HG02852 (cell line): ENCODE data around the gene FLG2.

ENCODE experiments used
- ATAC-seq: cut with Tn5 transposase; IDR thresholded peaks from one replicate; pipeline ENCODE4 v1.9.1; 2021; ENCODE audit warnings: mild to moderate bottlenecking, moderate library complexity; ENCODE audit not compliant: unreplicated experiment

Gene FLG2

DNA sequence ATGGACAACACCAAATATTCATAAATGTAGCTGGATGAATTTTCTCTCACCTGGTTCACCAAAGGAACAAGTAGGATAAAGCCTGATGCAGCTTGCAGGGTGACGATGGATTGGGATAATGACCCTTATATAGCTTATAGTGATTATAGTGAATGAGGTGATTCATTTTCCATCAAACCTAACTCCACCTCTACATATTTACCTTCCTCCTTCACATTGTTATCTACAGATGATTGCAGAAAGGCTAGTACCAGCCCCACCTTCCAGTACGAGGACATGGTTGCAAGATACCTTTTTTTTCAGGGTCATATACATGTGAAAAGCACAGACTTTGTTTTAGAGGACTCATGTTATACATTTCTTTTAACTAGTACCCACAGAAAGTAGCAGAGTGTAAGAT lies at the start of gene FLG2:
FLG2 (minus strand) TSS at position 101 of the 400 bp plus-strand sequence. CDS start 1,122 bp downstream, outside the sequence.
- ATAC-seq: no peak

DNA sequence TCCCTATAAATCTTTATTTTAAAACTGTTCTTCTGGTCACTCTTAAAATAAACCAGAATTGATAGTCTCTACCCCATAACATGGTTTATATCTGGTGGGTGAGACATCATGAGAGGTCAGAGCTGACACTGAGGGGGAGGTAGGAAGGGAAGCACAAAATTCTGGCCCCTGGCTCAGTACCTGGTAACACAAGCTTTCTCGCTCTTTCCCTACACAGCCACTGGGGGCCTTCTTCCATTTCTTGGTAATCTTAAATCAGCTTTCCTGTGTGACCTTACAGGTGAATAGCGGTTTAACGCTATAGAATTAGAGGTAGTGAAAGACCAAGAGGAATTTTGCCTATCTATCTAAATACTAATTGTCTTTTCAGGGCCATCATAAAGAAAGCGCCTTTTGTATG lies 48.9 kb upstream of the FLG2 start:
- no peak for ATAC-seq

DNA sequence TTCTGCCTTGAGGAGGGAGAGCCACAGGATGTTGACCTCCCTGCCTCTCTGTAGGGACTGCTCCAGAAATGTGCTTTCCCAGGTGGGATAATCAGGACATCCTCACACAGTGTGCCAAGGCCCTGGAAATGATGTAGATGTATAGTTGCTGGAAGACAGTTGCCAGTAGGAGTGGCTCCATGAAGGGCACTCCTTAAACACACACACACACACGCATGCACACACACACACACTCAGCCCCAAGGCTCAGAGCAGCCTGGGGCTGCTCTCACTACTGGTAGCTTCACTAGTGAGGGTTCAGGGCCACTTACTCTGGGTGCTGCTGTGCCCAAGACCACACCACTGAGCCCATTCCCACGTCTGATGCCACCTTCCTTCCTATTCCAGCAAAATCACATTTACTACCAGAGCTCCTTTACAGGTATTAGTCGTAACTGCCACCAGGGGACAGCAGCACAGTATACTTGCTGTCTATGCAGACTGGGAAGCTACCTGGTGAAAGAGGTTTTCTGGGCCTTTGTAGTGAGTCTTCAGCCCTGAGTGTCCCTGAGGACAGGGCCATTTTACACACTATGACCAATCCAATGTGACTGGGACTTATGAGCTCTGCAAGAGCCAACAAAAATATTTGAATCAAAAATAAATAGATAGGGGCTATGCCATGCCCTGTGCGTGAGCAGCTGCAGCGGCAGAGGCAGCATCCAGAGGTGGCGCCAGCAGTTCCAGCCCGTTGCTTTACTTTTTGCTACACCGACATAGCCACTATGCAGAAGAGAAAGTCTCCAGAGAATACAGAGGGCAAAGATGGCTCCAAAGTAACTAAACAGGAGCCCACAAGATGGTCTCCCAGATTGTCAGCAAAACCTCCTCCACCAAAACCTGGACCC lies 39.2 kb upstream of the FLG2 start:
- ATAC-seq: no peak

DNA sequence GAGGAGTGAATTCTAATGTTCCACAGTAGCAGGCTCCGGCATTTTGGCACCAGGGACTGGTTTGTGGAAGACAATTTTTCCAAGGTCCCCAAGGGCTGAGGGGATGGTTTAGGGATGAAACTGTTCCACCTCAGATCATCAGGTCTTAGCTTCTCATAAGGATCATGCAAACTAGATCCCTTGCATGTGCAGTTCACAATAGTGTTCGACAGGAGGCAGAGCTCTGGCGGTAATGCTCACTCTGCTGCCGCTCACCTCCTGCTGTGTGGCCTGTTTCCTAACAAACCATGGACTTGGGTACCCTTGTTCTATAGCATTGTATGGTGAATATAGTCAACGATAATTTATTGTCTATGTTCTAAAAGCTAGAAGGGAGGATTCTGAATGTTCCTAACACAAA lies 37.7 kb upstream of the FLG2 start:
- no peak for ATAC-seq

DNA sequence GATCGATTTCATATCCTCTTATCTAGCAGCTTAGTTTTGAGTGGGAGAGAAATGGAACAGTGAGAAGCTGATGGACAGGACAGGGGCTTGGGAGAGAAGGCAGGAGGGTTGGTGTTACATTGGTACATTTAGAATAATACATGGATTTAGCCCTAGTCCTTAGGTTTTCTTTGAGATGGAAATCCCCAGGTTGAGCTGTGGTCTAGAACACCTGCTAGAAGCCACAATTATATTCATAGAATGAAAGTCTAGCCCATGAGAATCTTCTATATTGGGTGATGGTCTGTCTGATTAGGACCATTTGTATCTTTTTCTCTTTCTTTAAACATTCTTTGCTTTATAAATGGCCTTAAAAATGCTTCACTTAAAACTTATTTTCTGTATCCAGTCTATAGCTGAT lies 34.3 kb upstream of the FLG2 start:
- ATAC-seq: no peak

DNA sequence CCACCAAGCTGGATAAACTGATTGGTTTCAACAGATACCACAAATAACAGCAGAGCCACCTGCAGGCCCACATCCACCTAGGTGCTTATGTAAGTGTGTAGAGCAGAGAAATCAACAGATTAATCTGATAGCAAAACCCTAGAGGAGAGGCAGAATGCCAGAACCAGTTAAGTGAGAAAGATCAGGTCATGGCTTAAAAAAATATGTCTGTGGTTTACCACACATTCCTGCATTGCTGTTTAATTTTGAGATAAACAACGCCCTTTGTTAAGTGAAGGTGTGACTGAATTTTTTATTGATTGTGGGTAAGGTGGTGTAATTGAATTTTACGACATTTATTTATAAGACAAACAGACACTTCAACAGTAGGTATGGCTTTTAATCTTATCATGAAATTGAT lies 33.1 kb upstream of the FLG2 start:
- no peak for ATAC-seq

DNA sequence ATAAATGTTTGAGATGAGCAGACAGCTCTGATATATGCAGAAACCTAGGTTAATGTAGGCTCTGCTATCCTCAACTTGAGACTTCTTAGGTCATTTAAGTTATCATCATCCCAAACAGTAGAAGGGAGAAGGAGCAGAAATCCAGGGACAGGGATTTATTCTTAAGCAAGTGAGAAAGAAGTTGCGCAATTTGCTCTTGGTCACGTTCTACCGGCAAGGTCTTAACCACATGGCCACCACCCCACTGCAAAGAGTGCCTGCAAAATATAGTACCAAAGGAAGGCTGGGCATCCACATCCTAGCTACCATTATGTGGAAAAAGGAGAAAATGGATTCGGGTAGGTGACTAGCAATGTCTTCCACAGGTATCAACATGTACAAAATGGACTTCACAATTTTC lies 29.1 kb upstream of the FLG2 start:
- ATAC-seq: no peak

DNA sequence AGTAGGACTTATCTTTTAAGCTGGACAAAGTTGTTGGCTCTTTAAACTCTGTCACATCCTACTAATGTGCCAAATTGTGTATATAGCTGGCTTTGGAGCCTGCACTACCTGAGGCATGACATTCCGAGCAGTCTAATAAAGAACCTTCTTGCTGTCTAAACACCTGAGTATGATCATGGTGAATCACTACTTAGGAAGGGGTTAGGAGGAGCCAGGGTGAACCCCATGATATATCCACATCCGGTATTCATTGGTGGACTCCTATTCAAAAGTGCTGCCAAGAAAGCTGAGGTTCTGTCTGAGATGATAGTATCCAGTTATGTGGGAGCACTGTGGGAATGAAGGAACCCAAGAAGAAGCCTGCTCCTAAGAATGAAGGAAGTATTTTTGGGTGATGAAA lies 27.1 kb upstream of the FLG2 start:
- ATAC-seq: no peak

DNA sequence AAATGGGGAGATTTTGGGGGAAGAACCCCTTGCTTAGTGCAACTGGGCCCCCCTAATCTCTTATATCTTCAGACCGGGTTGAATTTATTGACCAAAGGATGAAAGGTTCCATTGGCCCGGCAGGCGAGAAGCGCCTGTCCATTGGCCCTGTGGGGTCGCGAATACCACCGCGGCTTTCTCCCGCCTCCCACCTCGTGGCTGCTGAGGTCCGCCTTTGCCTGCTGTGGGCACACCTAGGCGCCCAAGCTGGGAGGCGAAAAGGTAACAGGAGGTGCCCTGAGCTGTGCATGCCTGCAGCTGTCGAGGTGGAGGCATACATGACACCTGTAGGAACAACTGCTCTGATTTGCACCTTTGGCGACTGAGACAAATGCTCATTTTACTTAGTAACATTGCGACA lies 21.1 kb upstream of the FLG2 start:
- ATAC-seq: no peak

DNA sequence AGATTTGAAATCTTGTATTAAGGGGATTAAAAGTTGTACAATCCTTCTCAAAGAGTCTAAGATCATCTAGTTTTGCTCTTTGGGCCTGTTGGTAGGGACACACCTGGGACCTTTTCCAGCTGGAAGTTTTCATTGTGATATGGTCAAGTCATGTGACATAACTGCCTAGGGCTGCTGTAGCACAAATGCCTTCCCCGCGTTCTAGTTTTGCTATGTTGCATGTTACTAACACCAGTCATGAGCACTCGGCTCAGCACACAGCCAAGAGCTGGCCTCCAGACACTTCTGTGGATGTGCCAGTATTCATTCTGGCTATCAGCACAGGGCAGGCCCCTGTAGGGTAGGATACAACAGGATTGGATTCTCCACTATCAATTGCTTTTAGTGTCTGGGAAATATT lies 14.6 kb upstream of the FLG2 start:
- no peak for ATAC-seq

DNA sequence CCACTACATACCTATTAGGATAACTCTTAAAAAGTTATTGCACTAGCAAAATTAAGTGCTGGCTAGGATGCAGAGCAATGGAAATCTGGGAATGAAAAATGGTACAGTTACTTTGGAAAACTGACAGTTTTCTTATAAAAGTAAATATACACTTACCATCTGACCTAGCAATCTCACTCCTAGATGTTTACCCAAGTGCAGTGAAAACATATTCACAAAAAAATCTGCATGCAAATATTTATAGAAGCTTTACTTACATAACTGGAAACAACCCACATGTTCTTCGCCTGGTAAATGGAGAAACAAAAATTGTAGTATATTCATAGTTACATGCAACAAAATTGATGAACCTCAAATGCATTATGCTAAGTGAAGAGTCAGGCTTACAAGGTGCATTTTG lies 12.9 kb upstream of the FLG2 start:
- no peak for ATAC-seq

DNA sequence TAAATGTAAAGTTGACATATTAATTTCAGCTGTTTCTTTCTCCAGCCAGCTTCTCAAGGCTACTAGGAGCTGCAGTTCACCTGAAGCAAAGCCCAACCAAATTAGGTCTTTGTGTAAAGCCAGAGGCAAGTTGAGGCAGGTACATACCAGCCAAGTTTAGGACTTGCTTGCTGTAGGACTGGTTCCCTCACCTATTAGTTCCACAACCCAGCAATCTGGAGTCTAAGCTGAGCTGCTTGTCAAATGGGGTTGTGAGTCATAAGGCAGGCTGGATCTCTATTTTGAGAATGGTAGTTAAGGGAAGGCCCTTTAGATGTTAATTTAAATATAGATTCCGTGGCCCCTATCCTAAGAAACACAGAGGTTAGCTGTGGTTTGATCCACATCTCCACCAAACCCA lies 7.6 kb upstream of the FLG2 start:
- no peak for ATAC-seq

DNA sequence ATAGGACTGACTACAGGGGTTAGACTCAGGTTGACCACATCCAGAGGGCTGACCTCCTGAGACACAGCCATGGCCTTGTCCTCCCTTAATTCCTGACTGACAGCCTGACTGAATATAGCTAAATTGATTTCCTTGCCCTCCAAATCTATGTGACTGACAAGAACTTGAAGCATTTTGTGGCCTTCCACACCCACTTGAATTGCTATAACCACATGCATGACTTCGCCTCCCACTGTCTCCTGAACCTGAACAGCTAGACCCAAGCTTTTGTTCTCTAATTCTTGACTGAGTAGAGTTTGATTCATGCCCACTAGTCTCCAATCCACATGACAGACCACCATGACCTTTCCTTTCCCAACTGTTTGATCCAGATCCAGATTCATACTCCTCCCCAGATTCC lies 3.1 kb downstream of the FLG2 start:
- ATAC-seq: no peak

DNA sequence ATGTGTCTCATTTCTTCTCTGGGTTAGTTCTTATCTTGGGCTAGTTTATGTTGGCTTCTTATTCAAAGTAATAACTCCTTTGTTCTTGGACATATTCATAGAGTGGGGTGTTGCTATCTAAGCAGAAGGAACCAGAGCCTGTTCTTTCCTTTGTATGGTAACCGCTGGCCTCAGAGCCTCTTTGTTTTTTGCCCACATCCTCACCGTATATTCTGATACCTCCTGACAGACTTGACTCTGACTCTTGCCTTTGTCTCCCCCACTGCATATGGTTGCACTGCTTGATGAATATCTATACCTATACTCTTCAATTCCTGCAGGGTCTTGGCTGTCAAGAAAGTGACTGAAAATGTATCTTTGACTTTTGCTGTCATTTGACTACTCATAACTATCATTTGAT lies 10.2 kb downstream of the FLG2 start:
- ATAC-seq: no peak

DNA sequence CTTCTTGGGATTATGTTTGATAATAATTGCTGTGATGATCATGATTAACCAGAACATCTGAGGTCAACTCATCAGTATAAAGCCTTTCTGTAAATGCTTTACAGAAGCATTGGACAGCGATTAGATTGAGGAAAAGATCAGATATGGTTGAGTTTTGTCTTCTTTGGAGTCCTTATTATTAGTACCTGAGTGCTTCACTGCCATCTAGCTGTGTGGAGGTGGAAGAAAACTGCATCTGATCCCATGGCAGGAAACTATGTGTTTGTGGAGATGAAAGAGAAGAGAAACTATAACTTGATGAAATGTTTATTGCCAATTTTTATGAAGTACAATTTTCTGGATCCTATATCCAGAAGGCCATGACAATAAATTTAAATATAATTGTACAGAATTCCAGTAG lies 11.4 kb downstream of the FLG2 start:
- ATAC-seq: no peak

DNA sequence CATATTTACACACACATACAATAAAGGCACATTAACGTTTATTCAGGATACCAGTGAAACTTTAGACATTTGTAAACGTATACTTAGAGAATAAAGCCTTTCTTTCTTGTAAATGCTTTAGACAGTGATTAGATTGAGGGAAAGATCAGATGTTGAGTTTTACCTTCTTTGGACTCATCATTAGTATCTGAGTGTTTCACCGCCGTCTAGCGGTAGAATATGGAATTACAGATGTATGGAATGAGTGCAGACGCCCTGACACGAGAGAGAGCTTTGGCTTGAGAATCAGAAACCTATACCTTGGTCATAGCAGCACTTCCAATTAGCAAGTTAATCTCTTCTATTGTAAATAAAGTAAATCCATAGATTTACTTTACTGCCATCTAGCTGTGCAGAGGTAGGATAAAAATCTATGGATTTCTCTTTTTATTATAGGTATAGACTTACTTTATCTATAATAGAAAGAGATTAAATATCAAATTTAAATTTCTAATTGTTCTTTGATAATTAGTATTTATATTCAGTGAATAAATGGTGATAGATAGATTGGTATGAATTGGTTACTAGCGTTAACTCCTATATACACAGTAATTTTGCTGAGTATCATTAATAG lies 12.6 kb downstream of the FLG2 start:
- no peak for ATAC-seq

DNA sequence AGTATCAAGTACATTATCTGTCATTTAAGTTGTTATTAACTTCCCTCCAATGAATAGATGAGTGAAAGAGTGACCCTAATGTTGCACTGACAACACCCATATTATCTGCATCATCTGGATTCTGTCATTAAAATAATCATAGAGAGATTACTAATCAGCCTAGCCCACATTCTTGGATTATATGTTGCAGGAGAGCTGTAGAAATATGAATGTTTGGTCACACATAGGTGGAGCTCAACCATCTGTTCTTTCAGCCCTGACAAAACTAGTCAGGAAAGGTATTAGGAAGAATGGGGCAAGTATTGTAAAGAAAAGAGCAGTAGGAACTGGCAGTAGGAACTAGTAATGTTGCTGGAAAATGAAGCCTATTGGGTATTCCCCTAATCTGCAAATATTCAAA lies 15.4 kb downstream of the FLG2 start:
- no peak for ATAC-seq

DNA sequence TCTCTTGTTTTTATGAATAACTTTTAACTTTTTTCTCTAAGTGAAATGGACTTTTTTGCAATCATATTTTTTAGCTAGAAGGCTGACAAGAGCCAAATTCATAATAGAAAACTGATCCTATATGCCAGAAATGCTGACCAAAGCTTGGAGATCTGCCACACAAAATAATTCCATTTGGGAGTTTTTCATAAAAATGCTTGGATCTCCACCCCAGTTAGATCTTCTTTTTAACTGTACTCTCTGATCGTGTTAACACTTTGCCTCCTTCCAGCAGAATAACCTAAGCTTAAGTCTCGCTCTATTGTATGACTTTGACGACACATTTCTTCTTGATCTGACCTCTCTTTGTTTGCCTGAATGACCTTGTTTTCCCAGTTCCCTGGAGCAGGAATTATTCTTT lies 16.8 kb downstream of the FLG2 start:
- ATAC-seq: no peak

DNA sequence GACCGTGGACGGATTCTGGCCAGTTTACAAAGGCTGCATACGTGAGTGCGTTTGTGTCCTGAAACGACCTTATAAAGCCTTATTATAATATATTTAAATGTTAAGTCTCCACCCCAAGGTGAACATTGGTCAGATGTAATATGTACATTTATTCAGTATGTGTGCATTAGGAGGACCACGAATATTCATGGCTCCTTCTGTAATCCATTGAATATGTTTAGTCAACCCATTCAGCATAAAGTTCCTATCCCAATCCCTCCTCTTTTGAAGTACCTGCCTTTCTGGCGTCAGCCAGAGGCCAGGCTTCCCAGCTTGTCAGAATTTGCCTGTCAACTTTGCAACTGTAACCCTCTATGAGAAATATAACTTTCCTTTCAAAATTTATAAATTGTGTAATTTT lies 24.4 kb downstream of the FLG2 start:
- no peak for ATAC-seq

DNA sequence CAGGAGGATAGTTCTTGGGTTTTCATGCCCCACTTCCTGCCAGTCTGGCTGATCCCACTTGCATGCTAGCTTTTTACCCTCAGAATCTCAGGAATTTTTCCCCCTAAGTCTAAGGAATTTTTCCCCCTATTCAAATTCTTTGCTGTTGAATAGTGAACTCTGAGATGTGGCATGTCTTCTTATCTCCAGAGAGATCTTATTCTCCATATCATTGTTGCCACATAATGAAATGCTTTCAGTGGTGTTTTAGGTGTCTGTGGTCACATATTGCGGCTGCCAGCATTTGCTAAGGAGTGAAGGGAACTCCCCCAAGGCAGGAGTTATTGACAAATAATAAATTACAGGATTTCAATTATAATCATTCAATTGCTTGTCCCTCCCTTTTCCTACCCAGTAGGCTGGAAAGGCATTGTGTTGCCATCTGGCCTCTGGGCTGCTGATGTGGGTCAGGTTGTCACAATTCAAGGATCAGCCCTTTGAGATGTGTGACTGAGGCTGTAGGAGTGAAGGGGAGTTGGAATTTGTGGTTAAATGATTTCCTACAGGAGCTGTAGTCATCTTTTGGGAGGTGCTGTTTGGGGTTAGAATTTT lies 30.9 kb downstream of the FLG2 start:
- no peak for ATAC-seq

DNA sequence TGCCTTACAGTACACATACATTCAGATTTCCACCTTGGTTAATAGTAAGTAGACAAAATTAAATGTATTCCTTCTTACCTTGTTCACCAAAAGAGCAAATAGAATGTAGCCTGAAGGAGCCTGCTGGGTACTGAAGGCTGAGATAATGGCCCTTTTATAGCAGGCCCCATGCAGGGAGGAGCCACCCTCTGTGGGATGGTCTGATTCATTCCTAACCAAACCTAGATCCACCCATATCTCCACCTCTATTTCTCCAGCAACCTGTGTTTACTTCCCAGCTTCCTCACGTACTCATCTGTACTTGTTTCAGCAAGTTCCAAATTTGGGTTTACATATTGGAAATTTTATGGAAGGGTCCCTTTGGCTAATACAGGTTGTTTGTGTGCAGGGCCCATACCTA lies 34.7 kb downstream of the FLG2 start, which contains the start of gene FLG:
FLG (minus strand) TSS at position 129 of the 400 bp plus-strand sequence. CDS start 9,783 bp downstream, outside the sequence.
- ATAC-seq: no peak

DNA sequence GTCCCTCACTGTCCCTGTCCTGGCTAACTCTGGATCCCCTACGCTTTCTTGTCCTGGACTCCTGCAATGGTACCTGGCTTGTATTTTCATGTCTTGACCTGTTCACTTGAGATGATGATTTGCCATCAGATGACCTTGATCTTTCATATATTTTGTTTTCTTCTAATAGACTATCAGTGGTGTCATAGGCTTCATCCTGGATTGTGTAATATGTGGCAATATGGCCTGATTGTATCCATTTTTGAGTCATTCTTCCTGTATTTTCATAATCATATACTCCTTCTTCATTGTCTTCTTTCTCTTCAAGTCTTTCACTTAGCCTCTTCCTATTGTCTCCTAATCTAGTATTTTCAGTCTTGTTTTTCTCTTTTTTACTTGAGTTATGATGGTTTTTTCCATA lies 45.8 kb downstream of the FLG2 start:
- no peak for ATAC-seq
